Panc1 (cell line): ENCODE measurements around the gene SRPK1. TPM values are rescaled to one million over a fixed set of nuclear protein-coding genes. Genes with fewer than 3 reads are reported as not detected.

ENCODE experiments used
- ATAC-seq: fragments of 200-7000 bp; cut with Tn5 transposase; 2 replicates; pipeline ENCODE4 v1.9.1; 2020; ENCODE audit warnings: mild to moderate bottlenecking, moderate library complexity
- BruUV-seq: library from RNA; stranded (reverse); fragments of 400-500 nt; replicated peaks from 2 replicates; lab custom pipeline; 2021; lab: Mats Ljungman, UMichigan
- CTCF ChIA-PET: fragments of 300-600 bp; sonication (Branson Sonifier 250); formaldehyde crosslinking; loops from one replicate; lab custom pipeline; 2022; ENCODE audit warnings: antibody characterized with exemption; lab: Charles Lee
- POLR2A ChIA-PET: fragments of 300-600 bp; sonication (Branson Sonifier 250); formaldehyde crosslinking; loops from one replicate; lab custom pipeline; 2022; ENCODE audit warnings: antibody characterized with exemption; lab: Charles Lee
- DNase-seq: peaks from one replicate; pipeline ENCODE4 v3.0.0-alpha.2; 2010; ENCODE audit warnings: low read depth, low spot score
- H3K27ac ChIP-seq: 2 replicates; pipeline ENCODE4 v1.5.1; 2011; ENCODE audit warnings: mild to moderate bottlenecking, low read length, inconsistent platforms
- H3K27me3 ChIP-seq: fragments of 200-500 bp; sonication (Bioruptor generic); 2 replicates; pipeline ENCODE4 v1.6.0; 2014; ENCODE audit warnings: low read length, inconsistent platforms; ENCODE audit not compliant: control insufficient read depth, insufficient read depth
- H3K36me3 ChIP-seq: fragments of 200-500 bp; sonication (Bioruptor generic); 2 replicates; pipeline ENCODE4 v1.5.1; 2014; ENCODE audit warnings: inconsistent platforms, mild to moderate bottlenecking, low read length, moderate library complexity; ENCODE audit not compliant: control insufficient read depth, insufficient read depth
- H3K4me1 ChIP-seq: 2 replicates; pipeline ENCODE4 v1.5.1; 2011; ENCODE audit warnings: inconsistent platforms, mild to moderate bottlenecking, low read length, moderate library complexity; ENCODE audit not compliant: control insufficient read depth, insufficient read depth
- H3K4me3 ChIP-seq, 2 experiments: 2 replicates each; pipeline ENCODE4 v1.5.1; 2011 to 2012; ENCODE audit warnings: low read depth in 2 of 2, low read length in 2 of 2, mild to moderate bottlenecking in 2 of 2, inconsistent platforms in 1 of 2, moderate library complexity in 1 of 2
- H3K9me3 ChIP-seq: fragments of 200-500 bp; sonication (Bioruptor generic); 2 replicates; pipeline ENCODE4 v1.5.1; 2014; ENCODE audit warnings: low read depth, mild to moderate bottlenecking, inconsistent platforms, low read length, moderate library complexity; ENCODE audit not compliant: control insufficient read depth, insufficient read depth
- POLR2AphosphoS5 ChIP-seq: IDR thresholded peaks from 2 replicates; pipeline ENCODE4 v1.6.1; 2012; ENCODE audit warnings: mild to moderate bottlenecking, low read depth, low read length, moderate library complexity
- in situ Hi-C: cut with HindIII; loops from 2 replicates; pipeline ENCODE4 v1.10.0; 2016; ENCODE audit warnings: low sequenced_read_pairs, low pct_unique_long_range_greater_than_20kb
- intact Hi-C: fragments of 100-400 bp; cut with micrococcal nuclease; formaldehyde crosslinking; loops from one replicate; pipeline ENCODE4 v1.10.0; 2022; ENCODE audit not compliant: unreplicated experiment
- total RNA-seq: library from RNA; stranded (reverse); gene quantifications from one replicate; pipeline ENCODE4 v1.2.1, GENCODE V29; 2021; ENCODE audit not compliant: unreplicated experiment

SRPK1 gene
- total RNA-seq, 1 experiment from 2014 or later = 68.3 TPM

DNA sequence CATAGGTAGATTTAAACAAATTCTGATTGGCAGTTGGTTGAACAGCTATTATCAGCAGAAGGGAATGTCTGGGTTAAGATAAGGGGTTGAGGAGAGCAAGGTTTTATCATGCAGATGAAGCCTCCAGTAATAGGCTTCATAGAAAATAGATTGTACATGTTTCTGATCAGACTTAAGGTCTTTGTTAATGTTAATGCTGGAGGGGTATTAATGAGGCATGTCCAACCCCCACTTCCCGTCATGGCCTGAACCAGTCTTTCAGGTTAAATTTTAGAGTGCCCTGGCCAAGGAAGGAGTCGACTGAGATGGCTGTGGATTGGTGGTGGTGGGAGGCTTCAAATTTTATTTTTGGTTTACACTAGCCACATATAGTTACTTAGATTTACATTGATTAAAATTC is 136.7 kb downstream of the SRPK1 start:
- Histone ChIP-seq H3K27me3 (peaks cover 5% of the 10 kb centered on the region), H3K27ac (no peak overlapping the region), H3K4me1 (peaks cover 3% of the 10 kb centered on the region), H3K9me3 (no peaks in the 10 kb centered on the region), H3K36me3 (no peaks in the 10 kb centered on the region), H3K4me3 (no peak overlapping the region)
- ATAC-seq (no peak), DNase-seq (no peak)
- intact Hi-C loops (no loop called here), in situ Hi-C loops (no loop called here)
- POLR2A ChIA-PET = no interaction called here
- TF ChIP-seq POLR2AphosphoS5 = no peak
- no TSS peak for BruUV-seq
- CTCF ChIA-PET = no interaction called here

Other genes starting within 250 kb of the SRPK1 start
- gene FKBP5, start 232.2 kb downstream of the SRPK1 start, total RNA-seq = 25.2 TPM
- 1.4 TPM for gene ARMC12, start 184.1 kb downstream of the SRPK1 start, total RNA-seq
- gene CLPSL2, start 144.5 kb downstream of the SRPK1 start, total RNA-seq = 0.57 TPM
- gene CLPSL1, start 140.1 kb downstream of the SRPK1 start, total RNA-seq = not detected
- gene CLPS, start 123.8 kb downstream of the SRPK1 start, total RNA-seq = 4.0 TPM
- not detected for gene LHFPL5, start 115.7 kb downstream of the SRPK1 start, total RNA-seq
- not detected for gene SLC26A8, start 103.5 kb upstream of the SRPK1 start, total RNA-seq
- gene MAPK14, start 106.7 kb upstream of the SRPK1 start, total RNA-seq = 42.3 TPM
- 2.5 TPM for gene MAPK13, start 209.4 kb upstream of the SRPK1 start, total RNA-seq